GM12801 (cell line): ENCODE data around the gene SYNGAP1.

Experiments
- CTCF ChIP-seq: IDR thresholded peaks from one replicate; pipeline ENCODE4 v1.5.1; 2011; ENCODE audit warnings: control low read depth; ENCODE audit not compliant: insufficient read length; ENCODE audit errors: extremely low read depth

Gene SYNGAP1

GRCh38 chr6:33423777-33424176 lies 3.9 kb downstream of the SYNGAP1 start:
- no peak for TF ChIP-seq CTCF

- no peak for TF ChIP-seq CTCF
These were observed 5.2 kb downstream of the SYNGAP1 start for GRCh38 chr6:33424855-33425667.

GRCh38 chr6:33425668-33426577 lies 6.1 kb downstream of the SYNGAP1 start:
- no peak for TF ChIP-seq CTCF

- TF ChIP-seq CTCF = no peak
These were observed 7.0 kb downstream of the SYNGAP1 start for GRCh38 chr6:33426590-33427511.

- no peak for TF ChIP-seq CTCF
These were observed 7.8 kb downstream of the SYNGAP1 start for GRCh38 chr6:33427585-33428223.

GRCh38 chr6:33428224-33428965 lies 8.5 kb downstream of the SYNGAP1 start:
- no peak for TF ChIP-seq CTCF
